UCSD-AML1 (cell line): ENCODE results near the gene SIRPA.

Experiments
- DNase-seq: peaks from one replicate; lab custom pipeline; 2025; ENCODE audit not compliant: unreplicated experiment; lab: John Stamatoyannopoulos, UW

The SIRPA gene

GRCh38 chr20:1946762-1947534, 51.7 kb downstream of the SIRPA start:
- no peak for DNase-seq

GRCh38 chr20:1947535-1947846, 52.3 kb downstream of the SIRPA start:
- no peak for DNase-seq

- DNase-seq = no peak
Observed at GRCh38 chr20:1949347-1950100, 54.3 kb downstream of the SIRPA start.

GRCh38 chr20:1950836-1951235, 55.6 kb downstream of the SIRPA start:
- no peak for DNase-seq

GRCh38 chr20:1951436-1952115, 56.4 kb downstream of the SIRPA start:
- DNase-seq = no peak

- no peak for DNase-seq
Observed at GRCh38 chr20:1952737-1953530, 57.7 kb downstream of the SIRPA start.

GRCh38 chr20:1953621-1954020, 58.4 kb downstream of the SIRPA start:
- DNase-seq = no peak

- DNase-seq = no peak
Observed at GRCh38 chr20:1955217-1955616, 60.0 kb downstream of the SIRPA start.

- no peak for DNase-seq
Observed at GRCh38 chr20:1958426-1958825, 63.2 kb downstream of the SIRPA start.

GRCh38 chr20:1959156-1959555, 63.9 kb downstream of the SIRPA start:
- DNase-seq = no peak

- no peak for DNase-seq
Observed at GRCh38 chr20:1961374-1961773, 66.2 kb downstream of the SIRPA start.

- DNase-seq = no peak
Observed at GRCh38 chr20:1964061-1964460, 68.9 kb downstream of the SIRPA start.

GRCh38 chr20:1964659-1965405, 69.6 kb downstream of the SIRPA start:
- DNase-seq = no peak

- peak; percentile 75 for DNase-seq
Observed at GRCh38 chr20:1965520-1966351, 70.5 kb downstream of the SIRPA start.

GRCh38 chr20:1968964-1969363, 73.8 kb downstream of the SIRPA start:
- DNase-seq = no peak

- no peak for DNase-seq
Observed at GRCh38 chr20:1971893-1972586, 76.8 kb downstream of the SIRPA start.

GRCh38 chr20:1973601-1974440, 78.6 kb downstream of the SIRPA start:
- DNase-seq = no peak

- DNase-seq = no peak
Observed at GRCh38 chr20:1975291-1975690, 80.1 kb downstream of the SIRPA start.
